Mucosa of descending colon (tissue), 3 donors: ENCODE results near the gene CDK14. TPM values are rescaled to one million over a fixed set of nuclear protein-coding genes. Genes with fewer than 3 reads are reported as not detected.

ENCODE experiments used
- ATAC-seq: fragments of 200-7000 bp; cut with Tn5 transposase; one replicate; pipeline ENCODE4 v1.9.1; 2020; ENCODE audit warnings: mild to moderate bottlenecking, moderate library complexity
- DNase-seq, 3 donors: peaks; one replicate each; pipeline ENCODE4 v3.0.0-alpha.2; 2020
- H3K36me3 ChIP-seq: fragments of 200-600 bp; one replicate; pipeline ENCODE4 v1.8.0; 2021; ENCODE audit warnings: low read depth, mild to moderate bottlenecking
- H3K4me1 ChIP-seq: fragments of 200-600 bp; one replicate; pipeline ENCODE4 v1.8.0; 2021; ENCODE audit warnings: low read depth, mild to moderate bottlenecking
- H3K4me3 ChIP-seq: fragments of 200-600 bp; one replicate; pipeline ENCODE4 v1.8.0; 2021; ENCODE audit warnings: mild to moderate bottlenecking
- H3K9me3 ChIP-seq: fragments of 200-600 bp; one replicate; pipeline ENCODE4 v1.8.0; 2021; ENCODE audit warnings: mild to moderate bottlenecking
- CTCF ChIP-seq: fragments of 200-600 bp; IDR thresholded peaks from one replicate; pipeline ENCODE4 v1.8.0; 2022; ENCODE audit warnings: antibody characterized with exemption, mild to moderate bottlenecking
- intact Hi-C, 2 donors: fragments of 100-400 bp; cut with DNase I in 1 of 2; cut with micrococcal nuclease in 1 of 2; formaldehyde crosslinking; loops; one replicate each; pipeline versions ENCODE4 v1.11.0 to v1.11.1; 2022; cut with DNase I, micrococcal nuclease
- total RNA-seq, 3 donors: library from RNA; stranded (reverse); fragmentation: NEBNext Ultra II Directional in 2 of 3; extraction: Animal tissue kit (Norgen Biotek cat#: 25700) in 2 of 3; gene quantifications; one replicate each; pipeline versions ENCODE4 v1.2.1 to v1.2.4, GENCODE V29; 2021 to 2023
- donor health status: DM: no; HTN: no; CAD: no; lungs with moderate emphysema.
- donor health status: DM: no; HTN: no; CAD: no.
- donor health status: DM: no; HTN: yes; CAD: no.

CDK14 gene
- total RNA-seq, 3 donors from 2014 or later: 5.4 to 24.4 (median 5.6) TPM

GRCh38 chr7:90678986-90679385 lies 82.9 kb downstream of the CDK14 start:
- intact Hi-C loops: no loop called here
- no peak overlapping the region for H3K4me3 ChIP-seq
- H3K36me3 ChIP-seq: no peaks in the 10 kb centered on the region
- no peak for ATAC-seq
- H3K4me1 ChIP-seq: no peaks in the 10 kb centered on the region
- TF ChIP-seq CTCF: no peak
- H3K9me3 ChIP-seq: no peaks in the 10 kb centered on the region
- DNase-seq: no peak

DNA sequence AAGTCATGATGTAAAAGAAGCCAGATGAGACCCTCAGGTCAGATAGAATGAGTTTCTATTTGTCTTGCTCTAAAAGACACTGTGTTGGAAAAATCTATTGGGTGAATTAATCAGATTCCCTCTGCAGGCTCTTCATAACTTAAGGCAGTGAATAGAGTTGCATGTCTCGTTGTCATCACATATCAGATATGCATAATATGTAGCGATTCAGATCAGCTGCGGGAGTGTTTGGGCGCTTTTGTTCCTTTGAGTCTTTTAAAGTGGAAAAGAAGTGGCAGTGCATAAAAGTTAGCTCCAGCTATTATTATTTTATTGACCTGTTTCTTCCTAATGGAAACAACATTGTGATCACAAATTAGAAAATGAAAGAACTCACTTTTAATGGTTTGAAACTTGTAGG lies 84.4 kb downstream of the CDK14 start:
- no peaks in the 10 kb centered on the region for H3K36me3 ChIP-seq
- DNase-seq: no peak
- no peak for TF ChIP-seq CTCF
- ATAC-seq: no peak
- H3K4me3 ChIP-seq: no peak overlapping the region
- intact Hi-C loops: no loop called here
- no peaks in the 10 kb centered on the region for H3K9me3 ChIP-seq
- H3K4me1 ChIP-seq: no peaks in the 10 kb centered on the region

GRCh38 chr7:90681336-90682022 lies 85.4 kb downstream of the CDK14 start:
- intact Hi-C loops: no loop called here

GRCh38 chr7:90686146-90686545 lies 90.0 kb downstream of the CDK14 start:
- DNase-seq (no peak), ATAC-seq (no peak)
- intact Hi-C loops: no loop called here
- Histone ChIP-seq H3K4me1 (no peaks in the 10 kb centered on the region), H3K4me3 (no peak overlapping the region), H3K9me3 (no peaks in the 10 kb centered on the region), H3K36me3 (no peaks in the 10 kb centered on the region)
- TF ChIP-seq CTCF: no peak

More at GRCh38 chr7:90681336-90682022, 85.4 kb downstream of the CDK14 start:
- ATAC-seq (no peak), DNase-seq (no peak)
- TF ChIP-seq CTCF: no peak
- Histone ChIP-seq H3K9me3 (no peaks in the 10 kb centered on the region), H3K4me1 (no peaks in the 10 kb centered on the region), H3K4me3 (no peak overlapping the region), H3K36me3 (no peaks in the 10 kb centered on the region)

- no peak for ATAC-seq
- intact Hi-C loops: no loop called here
- Histone ChIP-seq H3K9me3 (no peaks in the 10 kb centered on the region), H3K4me1 (no peaks in the 10 kb centered on the region), H3K4me3 (no peak overlapping the region), H3K36me3 (no peaks in the 10 kb centered on the region)
- no peak for DNase-seq
- TF ChIP-seq CTCF: no peak
These were observed 92.7 kb downstream of the CDK14 start for GRCh38 chr7:90688810-90689209.

DNA sequence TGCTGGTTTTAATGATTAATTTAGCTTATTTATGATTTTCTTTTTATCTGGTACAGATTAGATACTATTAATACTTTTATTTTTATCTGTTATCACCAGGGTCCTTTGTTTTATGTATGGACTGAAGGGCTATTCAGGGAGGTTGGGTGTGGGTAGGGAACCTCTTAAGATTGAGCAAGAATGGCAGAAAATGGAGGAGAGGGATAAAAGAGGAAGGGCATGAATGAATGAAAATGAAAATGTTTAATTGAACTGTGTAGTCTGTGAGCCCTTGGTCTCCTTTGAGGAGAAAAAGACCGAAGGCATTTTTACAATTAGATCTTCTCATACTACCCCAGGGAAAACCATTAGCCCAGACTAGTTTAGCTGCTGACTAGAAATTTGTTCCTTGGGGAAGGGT lies 93.1 kb downstream of the CDK14 start:
- H3K4me1 ChIP-seq: no peaks in the 10 kb centered on the region
- H3K9me3 ChIP-seq: no peaks in the 10 kb centered on the region
- no peak overlapping the region for H3K4me3 ChIP-seq
- intact Hi-C loops: no loop called here
- DNase-seq: no peak
- no peaks in the 10 kb centered on the region for H3K36me3 ChIP-seq
- TF ChIP-seq CTCF: no peak
- ATAC-seq: no peak
